Measurements from ENCODE around the gene ATAD3B.

ATAD3B gene

DNA sequence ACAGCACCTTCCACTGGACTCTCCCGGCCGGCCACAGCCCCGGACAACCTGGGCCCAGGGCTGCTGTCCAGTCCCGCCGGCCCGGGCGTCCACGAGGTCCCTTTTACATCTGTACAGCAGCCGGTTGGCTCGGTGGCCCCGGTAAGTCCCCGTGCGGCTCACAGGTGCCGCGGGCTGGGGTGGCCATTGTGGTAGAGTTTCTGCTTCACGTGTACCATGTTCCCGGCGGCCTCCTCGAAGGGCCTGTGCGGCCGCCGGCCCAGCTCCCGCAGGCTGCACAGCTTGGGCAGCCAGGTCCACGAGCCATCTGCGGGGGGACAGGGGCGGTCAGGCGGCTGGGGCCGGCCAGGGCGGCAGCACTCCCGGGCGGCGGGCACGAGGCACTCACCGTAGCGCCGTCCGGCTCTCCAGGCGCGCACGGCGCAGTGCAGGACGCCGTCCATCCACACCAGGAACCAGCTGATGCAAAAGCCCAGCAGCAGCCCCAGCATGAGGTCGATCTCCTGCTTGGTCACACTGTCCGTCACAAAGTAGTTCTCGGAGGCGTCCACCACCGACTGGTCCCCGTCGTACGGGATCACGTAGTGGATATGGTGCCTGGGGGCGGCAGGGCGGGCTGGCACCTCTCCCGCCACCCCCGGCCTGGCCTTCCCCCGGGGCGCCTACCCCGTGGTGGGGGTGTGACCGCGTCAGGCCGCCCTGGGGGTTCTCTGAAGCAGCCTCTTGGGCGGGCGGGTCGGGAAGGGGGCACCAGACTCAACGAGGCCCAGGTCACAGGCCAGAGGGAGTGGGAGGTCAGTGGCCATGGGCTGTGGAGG lies 63.8 kb downstream of the ATAD3B start:
- DNase-seq = no peak

DNA sequence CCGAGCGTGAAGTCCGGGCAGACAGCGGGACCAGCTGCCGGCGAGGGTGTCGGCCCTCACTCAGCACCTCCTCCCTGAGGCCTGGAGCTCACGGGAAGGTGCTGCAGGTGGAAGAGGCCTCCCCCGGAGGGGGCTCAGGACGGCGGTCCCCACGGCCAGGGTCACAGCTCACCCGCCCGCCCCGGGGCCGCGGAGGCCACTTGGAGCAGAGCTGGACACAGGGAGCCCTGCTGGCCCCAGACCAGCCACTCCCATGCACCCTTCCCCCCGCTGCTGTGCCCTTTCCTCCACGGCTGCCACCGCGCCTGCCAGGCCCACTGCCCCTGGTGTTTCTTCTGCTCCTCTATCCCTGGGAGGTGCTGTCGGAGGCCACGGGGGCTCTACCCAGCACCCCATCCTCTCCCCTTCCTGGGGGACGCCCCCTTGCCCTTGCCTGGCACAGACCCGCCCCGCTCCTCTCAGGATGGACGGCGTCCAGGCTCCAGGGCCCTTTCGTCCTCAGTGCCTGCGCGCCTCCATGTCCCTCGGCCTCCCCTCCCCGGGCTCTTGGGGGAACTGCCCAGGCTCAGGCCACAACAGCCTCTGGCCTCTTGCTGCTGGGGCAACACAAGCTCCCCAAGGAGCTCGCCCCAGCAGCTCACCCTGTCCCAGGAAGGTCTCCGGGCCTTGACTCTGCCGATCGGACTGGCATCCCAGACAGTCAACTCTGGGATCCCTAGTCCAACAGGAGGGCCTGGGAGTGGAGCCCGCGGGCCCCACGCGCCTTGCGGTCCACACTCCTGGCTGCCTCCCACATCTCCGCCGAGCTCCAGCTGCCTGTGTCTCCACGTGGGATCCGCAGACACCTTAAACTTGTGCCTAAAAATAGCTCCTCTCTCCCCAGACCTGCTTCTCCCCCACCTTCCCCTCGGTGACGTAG lies 64.7 kb downstream of the ATAD3B start:
- DNase-seq = no peak

- no peak for DNase-seq
Measured at GRCh38 chr1:1536938-1537546, 65.5 kb downstream of the ATAD3B start.

- DNase-seq = no peak
Measured at GRCh38 chr1:1537626-1538250, 66.2 kb downstream of the ATAD3B start.

DNA sequence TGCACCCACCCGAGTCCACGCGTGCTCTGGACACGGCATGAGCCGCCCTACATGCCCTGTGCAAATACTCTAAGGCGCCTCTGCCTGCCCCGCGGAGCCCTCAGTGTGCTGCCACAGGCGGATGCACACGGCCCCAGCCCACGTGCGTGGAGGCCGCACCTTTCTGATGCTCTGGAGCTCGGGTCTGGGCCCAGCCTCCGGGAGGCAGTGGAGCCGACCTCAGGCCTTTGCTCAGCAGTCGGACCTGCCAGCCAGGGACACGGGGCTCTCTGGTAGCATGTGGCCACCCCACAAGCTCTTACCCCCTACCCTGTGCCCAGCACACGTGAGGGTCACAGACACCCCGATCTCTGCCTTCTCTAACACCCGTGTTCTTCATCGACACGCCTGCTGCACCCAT lies 66.8 kb downstream of the ATAD3B start:
- DNase-seq = no peak

DNA sequence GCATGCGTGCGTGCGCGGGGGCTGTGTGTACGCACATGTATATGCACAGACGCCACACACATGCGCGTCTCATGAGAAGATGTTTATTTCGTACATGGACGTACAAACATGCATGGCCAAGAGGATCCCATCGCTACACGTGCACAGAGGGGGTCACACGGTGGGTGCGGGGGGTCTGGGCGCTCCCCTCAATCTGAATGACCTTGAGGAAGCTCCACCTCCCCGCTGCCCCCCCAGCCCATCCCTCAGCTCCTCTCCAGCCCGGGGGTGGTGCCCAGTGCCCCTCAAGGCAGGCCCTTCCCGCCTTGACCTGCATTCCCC lies 67.4 kb downstream of the ATAD3B start:
- no peak for DNase-seq

DNA sequence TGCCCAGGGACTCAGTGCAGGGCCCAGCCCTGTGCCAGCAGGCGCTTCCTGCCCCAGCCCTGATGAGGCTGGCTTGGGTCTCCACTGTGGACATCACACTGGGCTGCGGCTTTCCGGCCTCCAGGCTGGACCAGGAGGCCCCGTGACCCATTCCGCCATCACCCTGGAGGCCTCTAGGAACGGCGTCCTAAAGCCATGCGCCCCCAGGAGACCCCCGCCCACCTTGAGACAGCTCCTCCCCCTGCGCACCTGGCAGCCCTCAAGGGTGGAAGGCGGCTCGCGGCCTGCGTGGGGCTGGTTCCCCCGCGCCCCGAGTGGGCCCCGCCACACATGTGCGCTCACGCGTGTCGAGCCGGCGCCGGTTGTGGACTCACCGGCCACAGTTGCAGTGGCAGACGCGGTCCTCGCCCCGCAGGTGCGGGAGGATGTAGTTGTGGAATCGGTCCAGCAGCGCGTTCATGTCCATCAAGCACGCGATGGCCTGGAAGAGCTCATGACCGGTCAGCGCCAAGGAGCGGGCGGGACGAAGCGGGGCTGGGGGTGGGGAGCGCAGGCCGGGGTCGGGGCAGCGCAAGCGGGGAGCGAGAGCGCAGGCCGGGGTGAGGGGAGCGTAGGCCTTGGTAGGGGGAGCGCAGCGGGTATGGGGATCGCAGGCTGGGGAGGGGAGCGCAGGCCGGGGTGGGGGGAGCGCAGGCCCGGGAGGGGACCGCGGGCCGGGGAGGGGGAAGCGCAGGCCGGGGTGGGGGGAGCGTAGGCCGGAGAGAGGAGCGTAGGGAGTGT lies 67.9 kb downstream of the ATAD3B start:
- no peak for DNase-seq

DNA sequence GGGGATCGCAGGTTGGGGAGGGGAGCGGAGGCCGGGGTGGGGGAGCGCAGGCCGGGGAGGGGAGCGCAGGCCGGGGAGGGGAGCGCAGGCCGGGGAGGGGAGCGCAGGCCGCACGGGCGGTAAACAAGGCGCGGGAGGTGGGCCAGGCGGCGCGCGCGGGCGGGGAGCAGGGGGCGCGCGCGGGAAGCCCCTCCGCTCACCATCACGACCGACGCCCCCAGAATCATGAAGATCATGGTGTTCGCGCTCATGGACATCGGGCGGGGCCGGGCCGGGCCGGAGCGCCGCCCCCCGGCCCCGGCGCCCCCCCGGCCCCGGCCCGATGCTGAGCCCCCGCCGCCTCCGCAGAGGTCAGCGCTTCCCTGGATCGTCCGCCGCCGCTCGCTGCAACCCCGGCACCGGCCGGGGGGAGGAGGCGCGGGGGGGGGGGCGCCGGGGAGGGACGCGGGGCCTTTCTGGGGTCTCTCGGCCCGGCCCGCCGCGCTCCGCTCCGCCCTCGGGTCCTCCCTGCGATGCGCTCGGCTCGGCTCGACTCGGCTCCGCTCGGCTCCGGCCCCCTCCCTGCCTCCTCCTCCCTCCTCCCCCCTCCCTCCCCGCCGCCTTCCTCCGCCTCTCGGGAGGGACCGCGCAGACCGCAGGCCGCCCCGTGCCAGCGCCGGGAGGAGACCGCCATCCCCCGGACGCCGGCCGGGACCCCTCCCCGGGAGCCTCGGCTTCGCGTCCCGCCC lies 68.7 kb downstream of the ATAD3B start, which contains the start of gene TMEM240:
TMEM240 (minus strand) TSS at position 535 of the 728 bp plus-strand sequence; CDS start at position 257, 278 bp downstream.
- peak; percentile 46 for DNase-seq

GRCh38 chr1:1540818-1541628 lies 69.5 kb downstream of the ATAD3B start:
- DNase-seq = no peak

DNA sequence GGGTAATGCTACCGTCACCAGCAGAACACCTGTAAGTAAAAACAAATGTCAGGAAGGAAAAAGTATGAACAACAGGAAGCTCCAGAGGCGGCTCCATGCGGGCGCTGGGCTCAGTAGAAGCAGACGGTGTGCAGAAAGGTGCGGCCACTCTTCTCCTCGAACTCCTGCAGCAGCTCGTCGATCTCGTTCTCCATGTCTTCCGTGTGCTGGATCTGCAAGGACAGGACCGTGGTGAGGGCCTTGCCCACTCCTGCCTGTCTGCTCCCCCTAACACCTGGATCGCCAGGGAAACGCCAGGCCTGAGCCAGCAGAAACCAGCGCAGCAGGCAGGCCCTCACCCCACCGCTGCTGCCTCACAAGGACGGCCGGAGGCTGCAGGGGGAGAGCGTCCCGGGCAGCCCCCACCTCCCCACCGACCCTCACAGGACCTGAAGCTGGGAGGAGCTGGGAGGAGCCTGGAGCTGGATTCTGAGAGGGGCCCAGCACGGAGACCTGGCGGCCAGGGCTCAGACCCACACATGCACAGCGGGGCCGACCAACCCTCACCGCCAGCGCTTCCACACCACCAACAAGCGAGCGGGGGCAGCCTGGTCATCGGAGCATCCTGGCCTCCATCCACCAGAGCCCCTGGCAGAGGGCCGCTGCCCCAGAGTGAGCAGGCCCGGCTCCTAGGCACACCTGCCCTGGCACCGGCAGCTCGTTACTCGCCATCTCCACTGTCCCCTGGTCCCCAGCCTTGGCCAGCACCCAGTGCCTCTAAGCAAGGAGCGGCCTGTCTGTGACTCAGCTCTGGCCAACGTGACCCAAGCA lies 70.6 kb downstream of the ATAD3B start:
- no peak for DNase-seq

DNA sequence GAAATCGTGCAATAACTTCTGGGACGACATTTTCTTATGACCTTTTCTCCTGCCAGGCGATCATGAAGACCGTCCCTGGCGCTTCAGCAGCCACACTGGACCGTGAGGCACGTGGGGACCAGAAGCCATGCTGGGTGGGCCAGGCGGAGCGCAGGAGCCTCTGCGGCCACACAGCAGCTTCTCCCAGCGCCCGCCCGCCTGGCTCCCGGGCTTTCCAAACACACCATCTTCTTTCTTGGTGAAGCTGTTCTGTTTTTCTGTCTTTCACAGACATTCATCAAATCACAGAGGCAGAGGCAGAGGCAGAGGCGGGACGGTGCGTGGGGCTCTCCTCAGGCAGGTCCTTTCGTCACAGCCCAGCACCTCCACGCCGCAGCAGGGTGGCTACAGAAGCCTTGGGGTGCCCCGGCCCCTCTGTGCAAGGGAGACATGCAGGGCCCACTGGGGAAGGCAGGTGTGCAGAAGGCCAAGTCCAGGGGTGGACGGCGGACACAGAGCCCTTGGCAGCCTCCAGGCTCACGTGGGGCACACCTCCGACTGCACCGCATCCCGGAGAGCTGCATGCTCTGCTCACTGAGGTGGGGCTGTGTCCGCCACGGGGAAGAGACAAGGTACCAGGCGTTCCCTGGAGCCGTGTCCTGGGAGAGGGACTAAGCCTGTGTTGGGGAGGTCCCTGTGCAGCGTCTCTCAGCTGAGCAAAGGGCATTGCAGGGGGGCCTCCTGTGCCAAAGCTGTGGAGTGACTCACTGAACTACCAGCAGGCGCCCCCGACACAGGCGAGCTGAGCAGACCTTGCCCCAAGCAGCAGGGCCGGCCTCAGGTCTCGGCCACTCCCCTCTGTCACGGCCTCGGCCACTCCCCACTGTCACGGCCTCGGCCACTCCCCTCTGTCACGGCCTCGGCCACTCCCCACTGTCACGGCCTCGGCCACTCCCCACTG lies 71.5 kb downstream of the ATAD3B start:
- no peak for DNase-seq

GRCh38 chr1:1543706-1544099 lies 72.1 kb downstream of the ATAD3B start:
- no peak for DNase-seq

DNA sequence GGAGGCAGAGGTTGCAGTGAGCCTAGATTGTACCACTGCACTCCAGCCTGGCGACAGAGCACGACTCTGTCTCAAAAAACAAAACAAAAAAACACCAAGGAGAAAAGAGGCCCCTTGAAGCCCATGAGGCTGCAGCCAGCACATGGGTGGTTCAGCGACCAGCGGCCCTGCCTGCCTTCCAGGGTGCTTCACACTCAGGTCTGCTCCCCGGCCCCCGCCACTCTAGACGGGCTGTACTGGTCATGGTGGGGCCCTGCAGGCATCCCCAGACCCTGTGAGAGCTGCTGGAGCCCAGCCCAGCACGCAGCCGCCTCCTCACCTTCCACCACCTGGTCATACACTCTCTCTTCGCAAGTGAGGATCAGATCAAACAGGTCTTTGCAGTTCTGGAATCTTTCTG lies 73.0 kb downstream of the ATAD3B start:
- no peak for DNase-seq
